BE2C (cell line): ENCODE data around the gene TRAPPC3.

Source experiments
- DNase-seq: peaks from one replicate; pipeline ENCODE4 v3.0.0-alpha.2; 2020
- H3K27me3 ChIP-seq: fragments of 250-450 bp; sonication (Bioruptor Pico); 2 replicates; pipeline ENCODE4 v1.5.1; 2020; ENCODE audit warnings: mild to moderate bottlenecking
- H3K36me3 ChIP-seq: fragments of 250-450 bp; sonication (Bioruptor Pico); 2 replicates; pipeline ENCODE4 v1.5.1; 2020; ENCODE audit warnings: mild to moderate bottlenecking
- H3K4me1 ChIP-seq: fragments of 250-450 bp; sonication (Bioruptor Pico); 2 replicates; pipeline ENCODE4 v1.5.1; 2020
- H3K4me3 ChIP-seq: 2 replicates; pipeline ENCODE4 v1.5.1; 2011; ENCODE audit warnings: low read depth, low read length
- H3K9me3 ChIP-seq: fragments of 250-450 bp; sonication (Bioruptor Pico); 2 replicates; pipeline ENCODE4 v1.5.1; 2020
- CTCF ChIP-seq: IDR thresholded peaks from 2 replicates; pipeline ENCODE4 v1.5.1; 2012; ENCODE audit warnings: mild to moderate bottlenecking, low read depth, low read length

The TRAPPC3 gene

GRCh38 chr1:36148821-36149236 is 457 bp downstream of the TRAPPC3 start:
- Histone ChIP-seq H3K4me1 (peaks cover 9% of the 10 kb centered on the region), H3K27me3 (no peaks in the 10 kb centered on the region), H3K4me3 (peak overlapping the region; percentile 70), H3K36me3 (no peaks in the 10 kb centered on the region), H3K9me3 (no peaks in the 10 kb centered on the region)
- no peak for DNase-seq
- TF ChIP-seq CTCF: no peak

GRCh38 chr1:36144413-36144812 is 4.9 kb downstream of the TRAPPC3 start:
- Histone ChIP-seq H3K9me3 (no peaks in the 10 kb centered on the region), H3K4me1 (no peaks in the 10 kb centered on the region), H3K4me3 (no peak overlapping the region), H3K36me3 (no peaks in the 10 kb centered on the region; the same call in 1 of the 2 replicates), H3K27me3 (no peaks in the 10 kb centered on the region)
- no peak for TF ChIP-seq CTCF
- no peak for DNase-seq

GRCh38 chr1:36143424-36143823 is 5.9 kb downstream of the TRAPPC3 start:
- H3K27me3 ChIP-seq: no peaks in the 10 kb centered on the region
- no peak for TF ChIP-seq CTCF
- H3K36me3 ChIP-seq: no peaks in the 10 kb centered on the region; the same call in 1 of the 2 replicates
- H3K9me3 ChIP-seq: no peaks in the 10 kb centered on the region
- DNase-seq: no peak
- H3K4me3 ChIP-seq: no peak overlapping the region
- H3K4me1 ChIP-seq: no peaks in the 10 kb centered on the region

- Histone ChIP-seq H3K4me3 (no peak overlapping the region), H3K27me3 (no peaks in the 10 kb centered on the region), H3K36me3 (no peaks in the 10 kb centered on the region; the same call in 1 of the 2 replicates), H3K9me3 (no peaks in the 10 kb centered on the region), H3K4me1 (no peaks in the 10 kb centered on the region)
- DNase-seq: no peak
- no peak for TF ChIP-seq CTCF
Observed at GRCh38 chr1:36142121-36142520, 7.2 kb downstream of the TRAPPC3 start.

GRCh38 chr1:36139521-36139920 is 9.8 kb downstream of the TRAPPC3 start:
- Histone ChIP-seq H3K4me3 (no peak overlapping the region), H3K9me3 (no peaks in the 10 kb centered on the region), H3K36me3 (no peaks in the 10 kb centered on the region; the same call in 1 of the 2 replicates), H3K4me1 (no peaks in the 10 kb centered on the region), H3K27me3 (no peaks in the 10 kb centered on the region)
- DNase-seq: no peak
- no peak for TF ChIP-seq CTCF

GRCh38 chr1:36137776-36138175 is 11.5 kb downstream of the TRAPPC3 start:
- no peaks in the 10 kb centered on the region for H3K27me3 ChIP-seq
- no peak for DNase-seq
- TF ChIP-seq CTCF: no peak
- no peaks in the 10 kb centered on the region; the same call in 1 of the 2 replicates for H3K36me3 ChIP-seq
- H3K9me3 ChIP-seq: no peaks in the 10 kb centered on the region
- no peak overlapping the region for H3K4me3 ChIP-seq
- H3K4me1 ChIP-seq: no peaks in the 10 kb centered on the region
